Measurements from ENCODE around the gene GALNT17.

DNA sequence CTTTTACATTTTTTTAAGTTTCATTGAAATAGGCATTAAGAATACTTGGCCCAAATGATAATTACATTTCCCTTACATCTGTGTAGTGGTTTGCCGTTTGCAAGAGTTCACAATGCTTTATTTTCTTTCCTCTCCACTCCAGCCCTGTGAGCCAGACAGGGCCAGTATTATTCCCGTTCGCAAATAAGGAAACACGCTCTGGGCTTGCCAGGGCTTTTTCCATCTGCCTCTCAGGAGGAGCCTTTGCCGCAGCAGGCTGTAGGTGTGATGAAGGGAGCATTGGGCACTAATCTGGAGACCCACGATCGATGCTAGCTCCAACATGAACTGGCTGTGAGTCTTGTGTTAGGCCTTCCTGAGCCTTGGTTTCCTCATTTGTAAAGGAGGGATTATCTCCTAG, 154.4 kb downstream of the GALNT17 start:
- TF ChIP-seq, protein P1, sequence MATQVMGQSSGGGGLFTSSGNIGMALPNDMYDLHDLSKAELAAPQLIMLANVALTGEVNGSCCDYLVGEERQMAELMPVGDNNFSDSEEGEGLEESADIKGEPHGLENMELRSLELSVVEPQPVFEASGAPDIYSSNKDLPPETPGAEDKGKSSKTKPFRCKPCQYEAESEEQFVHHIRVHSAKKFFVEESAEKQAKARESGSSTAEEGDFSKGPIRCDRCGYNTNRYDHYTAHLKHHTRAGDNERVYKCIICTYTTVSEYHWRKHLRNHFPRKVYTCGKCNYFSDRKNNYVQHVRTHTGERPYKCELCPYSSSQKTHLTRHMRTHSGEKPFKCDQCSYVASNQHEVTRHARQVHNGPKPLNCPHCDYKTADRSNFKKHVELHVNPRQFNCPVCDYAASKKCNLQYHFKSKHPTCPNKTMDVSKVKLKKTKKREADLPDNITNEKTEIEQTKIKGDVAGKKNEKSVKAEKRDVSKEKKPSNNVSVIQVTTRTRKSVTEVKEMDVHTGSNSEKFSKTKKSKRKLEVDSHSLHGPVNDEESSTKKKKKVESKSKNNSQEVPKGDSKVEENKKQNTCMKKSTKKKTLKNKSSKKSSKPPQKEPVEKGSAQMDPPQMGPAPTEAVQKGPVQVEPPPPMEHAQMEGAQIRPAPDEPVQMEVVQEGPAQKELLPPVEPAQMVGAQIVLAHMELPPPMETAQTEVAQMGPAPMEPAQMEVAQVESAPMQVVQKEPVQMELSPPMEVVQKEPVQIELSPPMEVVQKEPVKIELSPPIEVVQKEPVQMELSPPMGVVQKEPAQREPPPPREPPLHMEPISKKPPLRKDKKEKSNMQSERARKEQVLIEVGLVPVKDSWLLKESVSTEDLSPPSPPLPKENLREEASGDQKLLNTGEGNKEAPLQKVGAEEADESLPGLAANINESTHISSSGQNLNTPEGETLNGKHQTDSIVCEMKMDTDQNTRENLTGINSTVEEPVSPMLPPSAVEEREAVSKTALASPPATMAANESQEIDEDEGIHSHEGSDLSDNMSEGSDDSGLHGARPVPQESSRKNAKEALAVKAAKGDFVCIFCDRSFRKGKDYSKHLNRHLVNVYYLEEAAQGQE (IDR thresholded peaks at IDR 0.05; ENCODE audit: insufficient read depth in 1 of 2, low read depth in 2 of 2, low read length in 2 of 2) = no peak
- TF ChIP-seq TAF1 (IDR thresholded peaks at IDR 0.05; ENCODE audit: borderline replicate concordance, insufficient read depth, low read length) (no peak), SIN3A (IDR thresholded peaks at IDR 0.05; ENCODE audit: borderline replicate concordance, insufficient read depth, low read length) (no peak)
